Measurements from ENCODE around the gene MAN2A2.

MAN2A2 gene

GRCh38 chr15:90901175-90902039, 1.7 kb upstream of the MAN2A2 start:
- H3K79me2 ChIP-seq (ENCODE audit: insufficient read depth, low read length) = no peaks in the 10 kb centered on the region
- H3K27me3 ChIP-seq (ENCODE audit: insufficient read depth, low read length) = no peaks in the 10 kb centered on the region
- H3K4me2 ChIP-seq (ENCODE audit: low read length) = peak overlapping the region; percentile 71
- H4K20me1 ChIP-seq (ENCODE audit: insufficient read depth, low read length) = no peaks in the 10 kb centered on the region
- H3K4me3 ChIP-seq (ENCODE audit: low read depth, low read length, poor library complexity, severe bottlenecking) = peak overlapping the region; percentile 64
- H3K27ac ChIP-seq (ENCODE audit: low read depth, low read length, poor library complexity, severe bottlenecking) = no peak overlapping the region
- peak overlapping the region; percentile 59 for H3K9ac ChIP-seq (ENCODE audit: low read length)
- H2AFZ ChIP-seq (ENCODE audit: low read length) = no peak overlapping the region
- H3K9me3 ChIP-seq (ENCODE audit: low read length) = no peaks in the 10 kb centered on the region
- H3K36me3 ChIP-seq (ENCODE audit: insufficient read depth, low read length) = peaks cover 17% of the 10 kb centered on the region
- no peaks in the 10 kb centered on the region for H3K9me2 ChIP-seq (ENCODE audit: low read depth, low read length)
- peaks cover 31% of the 10 kb centered on the region for H3K4me1 ChIP-seq (ENCODE audit: insufficient read depth, low read length, severe bottlenecking)
- no peaks in the 10 kb centered on the region; the same call in 1 of the 2 replicates for H3F3A ChIP-seq (ENCODE audit: insufficient read depth, low read length)
- TF ChIP-seq CTCF (IDR thresholded peaks at IDR 0.05; ENCODE audit: low read length) (no peak), EZH2 (IDR thresholded peaks at IDR 0.05; ENCODE audit: borderline replicate concordance, low read length) (no peak)

GRCh38 chr15:90902040-90902839, 862 bp upstream of the MAN2A2 start:
- Histone ChIP-seq H3K9me2 (ENCODE audit: low read depth, low read length) (no peaks in the 10 kb centered on the region), H3K9me3 (ENCODE audit: low read length) (no peaks in the 10 kb centered on the region), H3K9ac (ENCODE audit: low read length) (peak overlapping the region; percentile 59), H4K20me1 (ENCODE audit: insufficient read depth, low read length) (no peaks in the 10 kb centered on the region), H3K4me3 (ENCODE audit: low read depth, low read length, poor library complexity, severe bottlenecking) (peak overlapping the region; percentile 64), H3K27me3 (ENCODE audit: insufficient read depth, low read length) (no peaks in the 10 kb centered on the region), H3K4me1 (ENCODE audit: insufficient read depth, low read length, severe bottlenecking) (peaks cover 24% of the 10 kb centered on the region), H3K4me2 (ENCODE audit: low read length) (peak overlapping the region; percentile 71), H3K79me2 (ENCODE audit: insufficient read depth, low read length) (no peaks in the 10 kb centered on the region), H3K27ac (ENCODE audit: low read depth, low read length, poor library complexity, severe bottlenecking) (peak overlapping the region; percentile 0), H2AFZ (ENCODE audit: low read length) (no peak overlapping the region), H3K36me3 (ENCODE audit: insufficient read depth, low read length) (peaks cover 25% of the 10 kb centered on the region), H3F3A (ENCODE audit: insufficient read depth, low read length) (no peaks in the 10 kb centered on the region; the same call in 1 of the 2 replicates)
- TF ChIP-seq CTCF (IDR thresholded peaks at IDR 0.05; ENCODE audit: low read length) (peak; percentile 70), EZH2 (IDR thresholded peaks at IDR 0.05; ENCODE audit: borderline replicate concordance, low read length) (no peak)

DNA sequence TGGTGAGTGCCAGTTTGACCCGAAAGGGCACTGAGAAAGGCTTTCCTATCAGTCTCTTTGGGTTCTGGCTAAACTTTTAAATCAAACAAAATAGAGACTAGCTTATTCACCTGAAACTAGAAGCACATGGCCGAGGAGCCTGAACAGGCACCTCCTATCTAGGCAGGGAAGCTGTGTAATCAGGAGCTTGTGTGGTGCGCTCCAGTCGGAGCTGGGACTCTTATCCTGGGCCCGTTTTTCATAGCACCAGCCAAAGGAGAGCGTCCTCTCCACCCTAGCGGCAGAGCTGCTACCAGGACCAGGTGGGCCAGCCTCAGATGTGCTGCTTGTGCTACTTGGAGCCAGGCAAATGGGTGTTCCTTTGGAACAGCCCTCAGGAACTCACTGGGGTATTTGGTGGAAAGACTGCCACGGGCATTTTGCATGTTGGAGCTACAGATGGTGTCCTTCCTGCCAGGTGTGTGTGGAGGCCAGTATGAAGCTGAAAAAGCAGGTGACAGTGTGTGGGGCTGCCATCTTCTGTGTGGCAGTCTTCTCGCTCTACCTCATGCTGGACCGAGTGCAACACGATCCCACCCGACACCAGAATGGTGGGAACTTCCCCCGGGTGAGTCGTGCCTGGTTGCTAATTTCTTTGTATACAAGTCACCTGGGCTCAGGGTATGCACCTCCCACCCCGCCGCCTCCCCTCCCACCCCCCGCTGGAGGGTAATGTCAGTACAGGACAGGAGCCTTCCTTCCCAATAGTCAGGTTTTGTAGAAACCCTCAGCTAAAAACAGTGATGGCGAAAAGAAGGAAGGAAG, 833 bp downstream of the MAN2A2 start:
- Histone ChIP-seq H3K27me3 (ENCODE audit: insufficient read depth, low read length) (no peaks in the 10 kb centered on the region), H3K9ac (ENCODE audit: low read length) (peak overlapping the region; percentile 66), H3F3A (ENCODE audit: insufficient read depth, low read length) (peaks cover 4% of the 10 kb centered on the region; the same call in 1 of the 2 replicates), H3K4me1 (ENCODE audit: insufficient read depth, low read length, severe bottlenecking) (peaks cover 18% of the 10 kb centered on the region), H3K4me2 (ENCODE audit: low read length) (peak overlapping the region; percentile 87), H3K36me3 (ENCODE audit: insufficient read depth, low read length) (peaks cover 35% of the 10 kb centered on the region), H3K79me2 (ENCODE audit: insufficient read depth, low read length) (no peaks in the 10 kb centered on the region), H3K9me3 (ENCODE audit: low read length) (no peaks in the 10 kb centered on the region), H3K27ac (ENCODE audit: low read depth, low read length, poor library complexity, severe bottlenecking) (peak overlapping the region; percentile 67), H4K20me1 (ENCODE audit: insufficient read depth, low read length) (no peaks in the 10 kb centered on the region), H2AFZ (ENCODE audit: low read length) (no peak overlapping the region), H3K4me3 (ENCODE audit: low read depth, low read length, poor library complexity, severe bottlenecking) (peak overlapping the region; percentile 72), H3K9me2 (ENCODE audit: low read depth, low read length) (no peaks in the 10 kb centered on the region)
- TF ChIP-seq CTCF (IDR thresholded peaks at IDR 0.05; ENCODE audit: low read length) (peak; percentile 5; the same call in 1 of the 2 replicates), EZH2 (IDR thresholded peaks at IDR 0.05; ENCODE audit: borderline replicate concordance, low read length) (no peak)

Measured in OCI-LY1 (cell line).